GM19351 (cell line): Measurements from ENCODE around the gene DDAH2.
A peak's percentile ranks its signal among the peaks of the same experiment; 100 is the strongest.

Experiments used
- ATAC-seq: cut with Tn5 transposase; IDR thresholded peaks from one replicate; pipeline ENCODE4 v1.9.1; 2021; ENCODE audit warnings: mild to moderate bottlenecking, moderate library complexity; ENCODE audit not compliant: unreplicated experiment

The DDAH2 gene, protein sequence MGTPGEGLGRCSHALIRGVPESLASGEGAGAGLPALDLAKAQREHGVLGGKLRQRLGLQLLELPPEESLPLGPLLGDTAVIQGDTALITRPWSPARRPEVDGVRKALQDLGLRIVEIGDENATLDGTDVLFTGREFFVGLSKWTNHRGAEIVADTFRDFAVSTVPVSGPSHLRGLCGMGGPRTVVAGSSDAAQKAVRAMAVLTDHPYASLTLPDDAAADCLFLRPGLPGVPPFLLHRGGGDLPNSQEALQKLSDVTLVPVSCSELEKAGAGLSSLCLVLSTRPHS

GRCh38 chr6:31728767-31729514, at the start of gene DDAH2:
Gene DDAH2 (minus strand): TSS chr6:31729299. CDS start chr6:31729161, 138 bp downstream.
- ATAC-seq: no peak

DNA sequence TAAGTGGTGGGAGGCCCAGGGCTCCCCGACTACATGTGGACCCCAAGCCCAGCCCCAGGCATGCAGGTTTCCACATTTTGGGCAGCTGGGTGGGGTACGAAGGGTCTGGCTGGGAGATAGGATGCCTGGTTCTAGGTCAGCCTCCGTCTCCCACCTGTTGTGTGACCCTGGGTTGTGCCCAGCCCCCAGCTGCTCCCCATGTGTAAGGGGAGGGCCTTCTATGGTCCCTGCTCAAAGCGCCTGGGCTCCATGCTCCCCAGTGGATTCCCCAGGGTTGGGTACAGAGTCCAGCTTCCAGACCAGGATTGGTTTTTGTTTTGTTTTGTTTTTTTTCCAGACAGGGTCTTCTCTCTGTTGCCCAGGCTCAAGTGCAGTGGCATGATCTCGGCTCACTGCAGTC, 49.1 kb upstream of the DDAH2 start:
- no peak for ATAC-seq

DNA sequence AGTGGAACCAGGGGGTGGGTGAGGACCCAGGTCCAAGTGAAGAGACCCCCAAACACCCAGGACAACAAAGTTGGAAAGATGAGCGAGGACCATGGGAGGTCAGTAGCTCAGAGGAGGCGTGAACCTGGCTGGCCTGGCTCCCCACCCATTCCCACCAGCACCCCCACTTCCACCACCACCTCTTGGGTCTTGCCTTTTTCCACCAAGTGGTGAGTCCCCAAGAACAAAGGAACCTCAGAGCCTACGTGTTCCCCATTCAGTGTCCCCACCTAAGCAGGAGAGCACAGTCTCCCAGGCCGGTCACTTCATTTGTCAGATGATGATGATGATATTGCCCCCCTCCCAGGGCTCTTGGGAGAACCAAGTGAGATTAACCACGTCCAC, 48.6 kb upstream of the DDAH2 start:
- no peak for ATAC-seq

- ATAC-seq: peak; percentile 89
Observed at GRCh38 chr6:31776989-31777666, 48.0 kb upstream of the DDAH2 start, which contains the start of gene VWA7. Gene VWA7 (minus strand): TSS chr6:31777328. CDS start chr6:31776779, 549 bp downstream.

- ATAC-seq: no peak
Observed at GRCh38 chr6:31776485-31776988, 47.4 kb upstream of the DDAH2 start.

DNA sequence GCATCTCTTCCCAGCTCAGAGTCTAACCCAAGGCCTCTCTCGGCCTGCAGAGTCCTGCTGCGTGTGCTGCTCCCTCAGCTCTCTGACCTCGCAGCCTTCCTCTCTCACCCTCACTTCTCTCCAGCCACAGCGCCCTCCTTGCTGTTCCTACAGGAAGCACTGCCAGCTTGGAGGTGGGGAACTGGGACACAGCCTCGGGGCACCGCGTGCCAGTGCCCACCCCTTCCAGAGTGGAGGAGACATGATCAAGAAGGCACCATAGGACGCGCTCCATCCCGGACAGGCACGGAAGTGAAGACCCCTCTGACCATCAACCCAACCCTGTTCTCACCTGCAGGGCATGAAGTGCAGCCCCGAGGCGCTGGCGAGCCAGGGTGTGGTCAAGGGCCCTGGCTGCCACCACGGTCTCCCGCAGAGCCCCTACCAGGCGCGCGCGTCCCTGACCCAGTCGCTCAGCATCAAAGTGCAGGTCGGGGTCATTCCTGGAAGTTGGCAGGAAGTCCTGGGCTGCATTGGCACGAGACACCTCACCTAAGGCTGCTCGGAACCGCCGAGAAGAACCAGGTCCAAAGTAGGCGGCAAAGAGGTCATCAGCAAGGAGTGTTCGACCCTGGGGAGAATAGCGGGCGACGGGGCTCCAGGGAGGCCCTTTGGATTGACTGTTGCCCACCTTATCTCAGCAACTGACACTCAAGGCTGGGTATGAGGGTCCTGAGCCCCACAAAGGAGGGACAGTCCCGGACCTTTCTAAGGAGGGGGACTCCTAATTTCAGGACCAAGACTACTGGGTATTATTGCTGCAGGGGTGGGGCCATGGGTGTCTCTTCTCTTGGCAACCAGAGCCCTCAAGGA, 46.8 kb upstream of the DDAH2 start:
- no peak for ATAC-seq

DNA sequence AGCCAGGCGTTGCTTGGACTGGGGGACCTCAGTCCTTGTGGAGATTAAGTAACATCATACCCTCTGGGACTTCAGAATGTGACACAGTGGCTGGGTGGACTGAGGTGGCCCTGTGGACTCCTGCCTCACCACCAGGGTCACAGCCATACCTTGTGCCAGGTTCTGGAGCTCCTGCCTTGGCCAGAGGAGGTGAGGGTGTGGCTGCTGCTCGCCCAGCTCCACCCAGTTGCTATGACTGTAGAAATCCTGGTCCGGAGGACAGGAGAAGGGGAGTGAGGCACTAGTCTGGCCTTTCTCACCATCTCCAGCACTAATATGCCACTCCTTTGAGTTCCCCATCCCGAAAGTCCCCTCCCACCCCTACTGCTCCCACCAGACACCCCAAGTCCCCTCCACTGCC, 46.1 kb upstream of the DDAH2 start:
- ATAC-seq: no peak

- no peak for ATAC-seq
Observed at GRCh38 chr6:31771992-31772358, 42.9 kb upstream of the DDAH2 start.

DNA sequence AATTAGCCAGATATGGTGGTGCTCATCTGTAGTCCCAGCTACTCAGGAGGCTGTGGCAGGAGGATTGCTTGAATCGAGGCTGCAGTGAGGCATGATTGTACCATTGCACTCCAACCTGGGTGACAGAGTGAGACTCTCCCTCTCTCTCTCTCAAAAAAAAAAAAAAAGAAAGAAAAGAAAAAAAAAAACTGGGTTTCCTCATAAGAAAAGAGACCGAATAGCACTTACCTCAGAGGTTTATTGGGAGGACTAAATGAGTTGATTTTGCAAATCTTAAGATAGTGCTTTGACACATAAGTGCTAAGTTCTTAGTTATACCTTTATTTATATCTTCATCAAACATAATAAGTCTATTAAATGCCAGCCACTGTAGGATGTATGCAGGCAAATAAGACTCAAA, 41.8 kb upstream of the DDAH2 start:
- no peak for ATAC-seq

GRCh38 chr6:31769684-31770371, 40.7 kb upstream of the DDAH2 start:
- no peak for ATAC-seq

DNA sequence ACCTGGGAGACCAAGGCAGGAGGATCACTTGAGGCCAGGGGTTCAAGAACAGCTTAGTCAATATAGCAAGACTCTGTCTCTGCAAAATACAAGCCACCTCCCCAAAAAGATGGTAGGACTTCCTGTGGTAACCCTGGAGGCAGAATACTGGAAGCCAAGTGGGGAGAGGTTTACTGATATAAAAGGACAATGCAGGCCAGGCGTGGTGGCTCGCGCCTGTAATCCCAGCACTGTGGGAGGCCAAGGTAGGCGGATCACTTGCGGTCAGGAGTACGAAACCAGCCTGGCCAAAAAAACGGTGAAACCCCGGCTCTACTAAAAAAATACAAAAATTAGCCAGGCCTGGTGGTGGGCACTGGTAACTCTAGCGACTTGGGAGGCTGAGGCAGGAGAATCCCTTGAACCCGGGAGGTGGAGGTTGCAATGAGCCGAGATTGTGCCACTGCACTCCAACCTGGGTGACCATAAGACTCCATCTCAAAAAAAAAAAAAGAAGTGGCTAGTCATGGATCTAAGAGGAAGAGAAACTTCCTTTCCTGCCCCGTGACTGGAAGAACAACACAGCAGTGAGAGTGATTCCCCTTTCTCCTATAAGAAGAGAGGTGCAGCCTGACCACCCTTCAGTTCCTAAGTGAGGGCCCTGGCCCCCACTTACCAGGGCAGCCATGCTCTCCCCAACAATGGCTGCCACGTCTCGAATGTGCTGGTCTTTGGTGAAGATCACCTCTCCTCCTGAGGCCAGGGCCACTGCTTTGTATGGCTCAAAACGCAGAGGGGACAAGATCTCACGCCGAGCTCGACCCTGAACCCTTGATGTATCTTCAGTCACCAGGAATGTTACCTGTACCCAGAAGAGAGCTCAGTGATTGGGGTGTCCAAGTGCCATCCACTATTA, 39.5 kb upstream of the DDAH2 start:
- no peak for ATAC-seq

- no peak for ATAC-seq
Observed at GRCh38 chr6:31767096-31767645, 38.1 kb upstream of the DDAH2 start.

GRCh38 chr6:31765910-31766794, 37.1 kb upstream of the DDAH2 start:
- ATAC-seq: no peak

GRCh38 chr6:31765559-31765909, 36.4 kb upstream of the DDAH2 start:
- no peak for ATAC-seq

DNA sequence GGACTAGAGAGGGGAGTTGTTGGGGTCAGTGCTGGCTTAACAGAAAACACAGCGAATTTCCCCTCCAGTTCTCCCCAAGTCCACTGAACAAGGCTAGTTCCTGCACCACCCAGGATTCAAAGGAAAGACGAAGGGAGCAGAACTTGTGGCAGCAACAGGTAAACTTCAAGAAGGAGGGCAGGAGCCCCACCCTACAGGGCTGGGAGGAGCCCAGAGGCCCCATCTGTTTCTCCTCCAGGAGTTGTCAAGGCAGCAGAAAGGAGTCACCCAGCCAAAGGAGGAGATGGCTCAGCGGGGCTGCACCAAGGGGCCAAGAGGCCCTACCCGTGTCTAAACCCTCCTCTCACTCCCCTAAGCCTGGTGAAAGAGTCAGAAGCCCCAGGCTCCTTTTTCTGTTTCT, 35.1 kb upstream of the DDAH2 start:
- no peak for ATAC-seq

- ATAC-seq: no peak
Observed at GRCh38 chr6:31763619-31763940, 34.5 kb upstream of the DDAH2 start.

DNA sequence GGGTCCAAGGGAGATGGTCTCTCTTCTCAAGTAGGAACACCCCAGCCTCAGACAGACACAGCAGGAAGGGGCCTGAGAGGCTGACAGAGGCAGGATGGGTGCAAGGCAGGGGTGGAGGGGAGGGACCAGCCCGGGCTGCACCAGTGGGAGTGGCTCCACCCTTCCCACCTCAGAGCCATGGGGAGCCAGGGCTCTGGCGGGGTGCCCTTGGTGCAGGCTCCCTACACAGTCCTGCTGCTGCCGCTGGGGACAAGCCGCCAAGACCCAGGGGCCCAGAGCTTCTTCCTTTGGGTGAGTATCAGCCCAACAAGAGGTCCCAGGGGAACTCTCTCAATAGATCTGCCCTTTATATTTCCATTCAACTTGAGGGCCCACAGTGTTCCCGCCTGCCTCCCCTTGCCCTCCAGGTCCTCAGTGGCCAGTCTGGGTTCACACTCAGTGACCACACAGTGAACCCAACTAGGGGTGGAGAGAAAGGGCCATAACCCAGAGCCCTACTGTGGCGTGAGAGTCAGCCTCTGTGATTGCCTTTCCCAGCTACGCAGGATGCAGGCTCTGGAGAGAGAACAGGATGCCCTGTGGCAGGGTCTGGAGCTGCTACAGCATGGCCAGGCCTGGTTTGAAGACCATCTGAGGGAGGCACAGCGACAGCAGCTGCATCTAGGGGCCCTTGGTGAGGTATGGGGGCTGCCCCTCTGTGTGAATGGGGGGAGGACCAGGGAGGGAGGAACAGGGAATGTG, 33.9 kb upstream of the DDAH2 start:
- ATAC-seq: no peak
